Erythroblast (primary cell): ENCODE results near the gene TMEM161A.

Experiments used
- GATA1 ChIP-seq: IDR thresholded peaks from 2 replicates; pipeline ENCODE4 v1.6.1; 2011; ENCODE audit warnings: low read depth, mild to moderate bottlenecking, control low read depth, low read length, moderate library complexity
- POLR2A ChIP-seq: IDR thresholded peaks from 2 replicates; pipeline ENCODE4 v1.6.1; 2011; ENCODE audit warnings: mild to moderate bottlenecking, low read length

DNA sequence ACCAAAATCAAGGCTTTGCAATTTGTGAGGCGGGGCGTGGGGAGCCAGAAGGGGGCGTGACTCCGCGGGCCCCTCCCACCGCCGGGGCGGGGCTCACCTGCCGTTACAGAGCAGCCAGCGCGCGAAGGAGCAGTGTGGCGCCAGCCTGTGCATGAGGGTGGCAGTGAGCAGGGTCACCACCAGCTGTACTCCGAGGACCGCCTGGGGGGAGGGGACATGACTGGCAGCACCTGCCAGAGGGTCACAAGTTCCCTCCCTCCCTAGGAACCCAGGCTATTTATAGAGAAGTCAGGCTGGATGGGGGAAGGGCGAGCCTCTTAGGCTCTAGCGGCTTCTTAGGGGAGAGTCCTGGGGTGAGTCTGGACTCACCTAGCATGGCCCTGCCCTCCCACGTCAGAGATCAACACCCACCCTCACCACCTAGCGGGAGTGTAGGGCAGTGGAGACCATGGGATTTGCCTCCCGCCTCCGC lies 3.6 kb downstream of the TMEM161A start:
- no peak for TF ChIP-seq POLR2A
- TF ChIP-seq GATA1, result no peak
